Measurements from ENCODE around the gene LCA5L. TPM values are rescaled to one million over a fixed set of nuclear protein-coding genes. Genes with fewer than 3 reads are reported as not detected.

LCA5L gene
- total RNA-seq, 1 donor from 2014 or later: 1.1 TPM

Small RNA genes lying within 50 kb of the gene (microRNA-seq; reads per million reads assigned to microRNA genes)
- not detected for gene MIR6508 (ENCODE audit: unreplicated experiment)

Other genes with a start within 250 kb of the LCA5L start
- 40.8 and 41.9 TPM in 2 replicates for gene BRWD1, start 132.1 kb downstream of the LCA5L start, total RNA-seq
- gene HMGN1, start 96.7 kb downstream of the LCA5L start, total RNA-seq: 267 and 289 TPM in 2 replicates
- gene SH3BGR, start 6.2 kb upstream of the LCA5L start, total RNA-seq: 1.2 and 2.0 TPM in 2 replicates
- not detected in 2 replicates for gene B3GALT5, start 167.2 kb upstream of the LCA5L start, total RNA-seq